ENCODE data around the gene METTL5. TPM values are rescaled to one million over a fixed set of nuclear protein-coding genes. Genes with fewer than 3 reads are reported as not detected.
A peak's percentile ranks its signal among the peaks of the same experiment; 100 is the strongest.

METTL5 gene
- total and polyA plus RNA-seq, 10 donors: 24.4 to 57.0 (median 34.5) TPM

- WGBS, 5 donors: 91 to 98% (median 94%) methylated on average over 2 of the region's 2 CpGs
- Histone ChIP-seq H3K36me3 (peaks cover 0 to 19% (median 0%) of the 10 kb centered on the region in 6 donors), H3K27ac (no peak overlapping the region), H3K27me3 (replicated peaks in 1 of 7) (no peaks in the 10 kb centered on the region), H3K9me3 (no peaks in the 10 kb centered on the region), H3K4me3 (no peak overlapping the region), H3K4me1 (peaks cover 0 to 35% (median 10%) of the 10 kb centered on the region in 6 donors)
- TF ChIP-seq CTCF (IDR thresholded peaks at IDR 0.05 in 8 of 11, conservative IDR thresholded peaks at IDR 0.05 in 3 of 11) (no peak), POLR2AphosphoS5 (IDR thresholded peaks at IDR 0.05) (no peak), POLR2A (IDR thresholded peaks at IDR 0.05) (no peak)
- intact Hi-C loops (cut with DNase I; ENCODE audit: low total_unique reads): no loop called here
- no peak for DNase-seq
Measured at GRCh38 chr2:169838743-169839489, 14.2 kb upstream of the METTL5 start.

DNA sequence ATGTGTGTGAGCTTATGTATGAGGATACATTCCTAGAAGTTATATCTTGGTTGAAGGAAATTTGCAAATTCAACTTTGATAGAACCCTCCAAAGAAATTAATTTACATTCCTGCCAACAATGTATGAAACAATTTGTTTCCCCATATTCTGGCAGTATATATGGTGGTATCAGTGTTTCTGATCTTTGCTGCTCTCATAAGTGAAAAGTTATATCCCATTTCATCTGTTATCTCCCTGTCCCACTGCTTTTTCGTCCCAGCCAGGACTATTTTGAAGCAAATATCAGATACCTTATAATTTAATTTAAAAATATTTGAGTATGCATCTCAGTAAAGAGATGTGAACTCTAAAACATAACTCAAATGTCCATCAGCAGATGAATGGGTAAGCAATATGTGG, 9.7 kb upstream of the METTL5 start:
- H3K27me3 ChIP-seq (replicated peaks in 1 of 7): no peaks in the 10 kb centered on the region
- peaks cover 0 to 9% (median 0%) of the 10 kb centered on the region in 6 donors for H3K36me3 ChIP-seq
- H3K27ac ChIP-seq: no peak overlapping the region
- H3K4me1 ChIP-seq: peaks cover 6 to 59% (median 34%) of the 10 kb centered on the region in 6 donors
- H3K9me3 ChIP-seq: no peaks in the 10 kb centered on the region
- WGBS, 5 donors: 79 to 95% (median 92%) methylated on average over 1 of the region's 1 CpG
- no peak for DNase-seq
- no peak overlapping the region for H3K4me3 ChIP-seq
- intact Hi-C loops (cut with DNase I; ENCODE audit: low total_unique reads): no loop called here
- TF ChIP-seq POLR2A (IDR thresholded peaks at IDR 0.05): no peak
- no peak for TF ChIP-seq CTCF (IDR thresholded peaks at IDR 0.05 in 8 of 11, conservative IDR thresholded peaks at IDR 0.05 in 3 of 11)
- no peak for TF ChIP-seq POLR2AphosphoS5 (IDR thresholded peaks at IDR 0.05)

DNA sequence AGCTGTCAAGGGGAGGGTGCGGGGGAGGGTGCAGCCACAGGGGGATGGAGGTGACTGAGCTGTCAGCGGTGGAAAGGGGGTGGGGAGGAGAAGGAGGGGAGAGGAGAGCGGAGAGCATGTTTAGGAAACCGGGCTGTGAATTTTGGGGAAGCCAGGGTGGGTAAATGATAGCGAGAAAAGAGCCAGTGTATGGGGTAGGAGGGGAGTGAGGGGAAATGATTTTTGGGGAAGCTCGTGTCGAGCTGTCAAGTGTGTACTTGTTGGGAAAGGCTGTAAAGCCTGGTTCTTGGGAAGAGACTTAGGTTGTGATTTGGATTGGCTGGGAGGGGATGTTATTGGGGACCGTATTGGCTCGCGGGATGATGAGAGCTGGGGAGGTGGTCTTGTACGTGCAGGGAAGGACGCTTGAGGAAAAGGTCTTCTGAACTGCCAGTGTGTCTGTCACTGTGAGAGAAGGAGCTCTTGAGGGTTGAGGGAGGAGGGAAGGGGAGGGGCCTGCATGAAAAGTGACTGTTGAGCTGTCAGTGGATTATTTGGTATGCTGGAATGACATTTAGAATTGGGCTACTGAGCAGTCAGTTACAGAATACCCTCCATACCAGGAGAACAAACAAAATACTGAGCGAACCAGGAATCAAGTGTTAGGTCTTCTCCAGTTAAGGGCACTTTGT, 3.6 kb upstream of the METTL5 start:
- Histone ChIP-seq H3K4me3 (peak overlapping the region; percentile 75 to 96 (median 86)), H3K36me3 (peaks cover 0 to 5% (median 0%) of the 10 kb centered on the region in 6 donors), H3K9me3 (no peaks in the 10 kb centered on the region), H3K27ac (peak overlapping the region; percentile 76 to 93 (median 91)), H3K4me1 (peaks cover 30 to 83% (median 58%) of the 10 kb centered on the region in 6 donors), H3K27me3 (replicated peaks in 1 of 7) (no peaks in the 10 kb centered on the region)
- intact Hi-C loops (cut with DNase I; ENCODE audit: low total_unique reads): loop anchor here (10.0 kb wide), 1 partner anchor 87 kb away; no protein-coding TSS in a partner anchor
- WGBS, 5 donors: 1 to 3% (median 2%) methylated on average over 13 of the region's 13 CpGs
- TF ChIP-seq POLR2AphosphoS5 (IDR thresholded peaks at IDR 0.05) (no peak), CTCF (IDR thresholded peaks at IDR 0.05 in 8 of 11, conservative IDR thresholded peaks at IDR 0.05 in 3 of 11) (no peak), POLR2A (IDR thresholded peaks at IDR 0.05) (no peak)
- DNase-seq: no peak

All from spleen (tissue), 11 donors.